ENCODE data around the gene ANKRD16. TPM values are rescaled to one million over a fixed set of nuclear protein-coding genes. Genes with fewer than 3 reads are reported as not detected.

The ANKRD16 gene
- total and polyA plus RNA-seq, 2 of the 13 experiments (the other 11 are each of a cell fraction or from before 2014, with no cell fraction given) = 8.0 to 11.4 TPM

DNA sequence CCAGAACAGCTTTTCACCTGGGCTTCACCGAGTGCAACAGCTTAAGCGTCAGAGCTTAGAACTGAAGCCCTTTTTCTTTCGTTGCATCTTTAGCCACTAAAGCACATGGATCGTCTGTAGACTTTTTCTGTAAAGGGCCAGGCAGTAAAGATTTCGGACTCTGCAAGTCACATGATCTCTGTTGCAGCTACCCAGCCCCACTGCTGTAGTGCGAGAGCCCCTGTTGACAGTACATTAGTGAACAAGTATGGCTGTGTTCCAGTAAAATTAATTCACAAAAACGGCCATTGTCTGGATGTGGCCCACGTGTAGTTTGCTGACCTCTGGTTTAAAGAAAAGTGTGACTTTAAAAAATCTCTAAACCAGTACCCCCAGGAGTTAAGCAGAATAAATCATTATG, 39.7 kb upstream of the ANKRD16 start:
- Histone ChIP-seq H3K27ac (ENCODE audit: extremely low read length, insufficient read depth, low read length) (no peak overlapping the region), H3K4me3 (replicated peaks in 1 of 3; ENCODE audit: insufficient read depth in 1 of 3, low read depth in 2 of 3, low read length in 3 of 3) (no peak overlapping the region), H3K36me3 (replicated peaks in 1 of 2; ENCODE audit: control insufficient read depth in 1 of 2, insufficient read depth in 2 of 2, low read length in 2 of 2) (peaks cover 26 to 73% of the 10 kb centered on the region in 2 experiments), H3K4me2 (ENCODE audit: low read depth, low read length) (no peak overlapping the region), H3K9me3 (ENCODE audit: low read length) (no peaks in the 10 kb centered on the region), H4K20me1 (ENCODE audit: insufficient read depth, low read length) (no peaks in the 10 kb centered on the region), H3K27me3 (ENCODE audit: control insufficient read depth in 1 of 2, insufficient read depth in 2 of 2, low read length in 2 of 2) (no peaks in the 10 kb centered on the region), H3K9ac (ENCODE audit: insufficient read depth, low read depth, low read length) (no peak overlapping the region), H3K79me2 (ENCODE audit: insufficient read depth, low read length) (no peaks in the 10 kb centered on the region), H2AFZ (ENCODE audit: low read length) (no peak overlapping the region), H3K4me1 (ENCODE audit: insufficient read depth, low read length) (no peaks in the 10 kb centered on the region)
- in situ Hi-C loops (cut with HindIII; ENCODE audit: extremely low pct_ligation_motif_present, low pct_unique_long_range_greater_than_20kb) (no loop called here), intact Hi-C loops (cut with micrococcal nuclease; ENCODE audit: unreplicated experiment) (no loop called here)
- ChIA-PET CTCF (ENCODE audit: low intra/inter-chr PET ratio, low total read pairs) (no interaction called here), POLR2A (no interaction called here)
- FAIRE-seq = no peak
- DNase-seq (ENCODE audit: low spot score) = no peak
- TF ChIP-seq RBAK (CRISPR knock-in tag; IDR thresholded peaks at IDR 0.05) = no peak
- TF ChIP-seq, protein P1, sequence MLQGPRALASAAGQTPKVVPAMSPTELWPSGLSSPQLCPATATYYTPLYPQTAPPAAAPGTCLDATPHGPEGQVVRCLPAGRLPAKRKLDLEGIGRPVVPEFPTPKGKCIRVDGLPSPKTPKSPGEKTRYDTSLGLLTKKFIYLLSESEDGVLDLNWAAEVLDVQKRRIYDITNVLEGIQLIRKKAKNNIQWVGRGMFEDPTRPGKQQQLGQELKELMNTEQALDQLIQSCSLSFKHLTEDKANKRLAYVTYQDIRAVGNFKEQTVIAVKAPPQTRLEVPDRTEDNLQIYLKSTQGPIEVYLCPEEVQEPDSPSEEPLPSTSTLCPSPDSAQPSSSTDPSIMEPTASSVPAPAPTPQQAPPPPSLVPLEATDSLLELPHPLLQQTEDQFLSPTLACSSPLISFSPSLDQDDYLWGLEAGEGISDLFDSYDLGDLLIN (CRISPR knock-in tag; IDR thresholded peaks at IDR 0.05; ENCODE audit: borderline replicate concordance) = no peak
- TF ChIP-seq SIX1 (CRISPR knock-in tag; IDR thresholded peaks at IDR 0.05; ENCODE audit: borderline replicate concordance) = no peak
- TF ChIP-seq ZNF446 (CRISPR knock-in tag; IDR thresholded peaks at IDR 0.05) = no peak
- TF ChIP-seq, protein P2, sequence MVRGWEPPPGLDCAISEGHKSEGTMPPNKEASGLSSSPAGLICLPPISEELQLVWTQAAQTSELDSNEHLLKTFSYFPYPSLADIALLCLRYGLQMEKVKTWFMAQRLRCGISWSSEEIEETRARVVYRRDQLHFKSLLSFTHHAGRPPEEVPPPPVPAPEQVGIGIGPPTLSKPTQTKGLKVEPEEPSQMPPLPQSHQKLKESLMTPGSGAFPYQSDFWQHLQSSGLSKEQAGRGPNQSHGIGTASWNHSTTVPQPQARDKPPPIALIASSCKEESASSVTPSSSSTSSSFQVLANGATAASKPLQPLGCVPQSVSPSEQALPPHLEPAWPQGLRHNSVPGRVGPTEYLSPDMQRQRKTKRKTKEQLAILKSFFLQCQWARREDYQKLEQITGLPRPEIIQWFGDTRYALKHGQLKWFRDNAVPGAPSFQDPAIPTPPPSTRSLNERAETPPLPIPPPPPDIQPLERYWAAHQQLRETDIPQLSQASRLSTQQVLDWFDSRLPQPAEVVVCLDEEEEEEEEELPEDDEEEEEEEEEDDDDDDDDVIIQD (CRISPR knock-in tag; IDR thresholded peaks at IDR 0.05; ENCODE audit: low read depth) = no peak
- TF ChIP-seq SOX5 (CRISPR knock-in tag; IDR thresholded peaks at IDR 0.05; ENCODE audit: borderline replicate concordance) = no peak
- TF ChIP-seq ZFP36L1 (CRISPR knock-in tag; IDR thresholded peaks at IDR 0.05) = no peak
- TF ChIP-seq YEATS2 (CRISPR knock-in tag; IDR thresholded peaks at IDR 0.05; ENCODE audit: borderline replicate concordance) = no peak
- TF ChIP-seq, protein P3, sequence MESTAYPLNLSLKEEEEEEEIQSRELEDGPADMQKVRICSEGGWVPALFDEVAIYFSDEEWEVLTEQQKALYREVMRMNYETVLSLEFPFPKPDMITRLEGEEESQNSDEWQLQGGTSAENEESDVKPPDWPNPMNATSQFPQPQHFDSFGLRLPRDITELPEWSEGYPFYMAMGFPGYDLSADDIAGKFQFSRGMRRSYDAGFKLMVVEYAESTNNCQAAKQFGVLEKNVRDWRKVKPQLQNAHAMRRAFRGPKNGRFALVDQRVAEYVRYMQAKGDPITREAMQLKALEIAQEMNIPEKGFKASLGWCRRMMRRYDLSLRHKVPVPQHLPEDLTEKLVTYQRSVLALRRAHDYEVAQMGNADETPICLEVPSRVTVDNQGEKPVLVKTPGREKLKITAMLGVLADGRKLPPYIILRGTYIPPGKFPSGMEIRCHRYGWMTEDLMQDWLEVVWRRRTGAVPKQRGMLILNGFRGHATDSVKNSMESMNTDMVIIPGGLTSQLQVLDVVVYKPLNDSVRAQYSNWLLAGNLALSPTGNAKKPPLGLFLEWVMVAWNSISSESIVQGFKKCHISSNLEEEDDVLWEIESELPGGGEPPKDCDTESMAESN (CRISPR knock-in tag; conservative IDR thresholded peaks at IDR 0.05) = no peak
- no peak for TF ChIP-seq NBN (conservative IDR thresholded peaks at IDR 0.05)
- TF ChIP-seq ZNF839 (CRISPR knock-in tag; IDR thresholded peaks at IDR 0.05; ENCODE audit: borderline replicate concordance) = no peak
- TF ChIP-seq, protein P4, sequence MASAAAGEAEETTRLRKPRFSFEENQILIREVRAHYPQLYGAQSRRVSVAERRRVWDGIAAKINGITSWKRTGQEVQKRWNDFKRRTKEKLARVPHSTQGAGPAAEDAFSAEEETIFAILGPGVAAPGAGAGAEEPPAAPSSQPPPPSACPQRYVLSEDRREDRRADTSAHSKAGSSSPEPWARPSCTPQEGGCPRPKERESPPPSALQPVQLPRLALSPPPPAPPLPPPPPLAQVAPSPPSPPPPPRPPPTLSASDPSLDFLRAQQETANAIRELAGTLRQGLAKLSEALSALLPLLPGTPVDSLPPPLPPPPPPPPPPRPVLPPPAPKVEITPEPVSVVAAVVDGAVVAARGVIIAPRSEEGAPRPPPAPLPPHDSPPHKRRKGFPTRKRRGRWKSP (CRISPR knock-in tag; IDR thresholded peaks at IDR 0.05) = no peak
- no peak for TF ChIP-seq PHF20 (CRISPR knock-in tag; IDR thresholded peaks at IDR 0.05)
- no peak for TF ChIP-seq ZNF816 (CRISPR knock-in tag; IDR thresholded peaks at IDR 0.05; ENCODE audit: borderline replicate concordance)
- no peak for TF ChIP-seq ZNF883 (CRISPR knock-in tag; IDR thresholded peaks at IDR 0.05; ENCODE audit: not compliant biosample characterization)
- TF ChIP-seq NFIB (CRISPR knock-in tag; IDR thresholded peaks at IDR 0.05; ENCODE audit: borderline replicate concordance) = no peak
- TF ChIP-seq SRSF4 (IDR thresholded peaks at IDR 0.05; ENCODE audit: low read depth, low read length, poor library complexity, severe bottlenecking) = no peak
- 98% methylated on average over 8 of the region's 8 CpGs for WGBS (ENCODE audit: low lambda C conversion rate)
- BruUV-seq (replicated peaks) = no TSS peak
- no peak for ATAC-seq
